BE2C (cell line): ENCODE data around the gene NTRK1.

Experiments
- DNase-seq: peaks from one replicate; pipeline ENCODE4 v3.0.0-alpha.2; 2020
- H3K27me3 ChIP-seq: fragments of 250-450 bp; sonication (Bioruptor Pico); 2 replicates; pipeline ENCODE4 v1.5.1; 2020; ENCODE audit warnings: mild to moderate bottlenecking
- H3K36me3 ChIP-seq: fragments of 250-450 bp; sonication (Bioruptor Pico); 2 replicates; pipeline ENCODE4 v1.5.1; 2020; ENCODE audit warnings: mild to moderate bottlenecking
- H3K4me1 ChIP-seq: fragments of 250-450 bp; sonication (Bioruptor Pico); 2 replicates; pipeline ENCODE4 v1.5.1; 2020
- H3K4me3 ChIP-seq: 2 replicates; pipeline ENCODE4 v1.5.1; 2011; ENCODE audit warnings: low read depth, low read length
- H3K9me3 ChIP-seq: fragments of 250-450 bp; sonication (Bioruptor Pico); 2 replicates; pipeline ENCODE4 v1.5.1; 2020
- CTCF ChIP-seq: IDR thresholded peaks from 2 replicates; pipeline ENCODE4 v1.5.1; 2012; ENCODE audit warnings: mild to moderate bottlenecking, low read depth, low read length

Gene NTRK1

GRCh38 chr1:156903328-156904091 is 42.8 kb downstream of the NTRK1 start:
- no peak for TF ChIP-seq CTCF
- H3K9me3 ChIP-seq = no peaks in the 10 kb centered on the region; the same call in 1 of the 2 replicates
- peaks cover 10% of the 10 kb centered on the region for H3K4me1 ChIP-seq
- no peak for DNase-seq
- H3K4me3 ChIP-seq = no peak overlapping the region
- H3K36me3 ChIP-seq = no peaks in the 10 kb centered on the region
- no peaks in the 10 kb centered on the region for H3K27me3 ChIP-seq

- peaks cover 5% of the 10 kb centered on the region for H3K4me1 ChIP-seq
- no peak for TF ChIP-seq CTCF
- H3K36me3 ChIP-seq = no peaks in the 10 kb centered on the region
- no peaks in the 10 kb centered on the region for H3K27me3 ChIP-seq
- no peak overlapping the region for H3K4me3 ChIP-seq
- no peaks in the 10 kb centered on the region; the same call in 1 of the 2 replicates for H3K9me3 ChIP-seq
- DNase-seq = no peak
Observed at GRCh38 chr1:156904187-156904959, 43.7 kb downstream of the NTRK1 start.

- DNase-seq = no peak
- H3K36me3 ChIP-seq = no peaks in the 10 kb centered on the region
- no peak for TF ChIP-seq CTCF
Observed at GRCh38 chr1:156905176-156905575, 44.5 kb downstream of the NTRK1 start.

GRCh38 chr1:156905651-156906050 is 45.0 kb downstream of the NTRK1 start:
- no peak for TF ChIP-seq CTCF
- no peak overlapping the region for H3K4me3 ChIP-seq
- H3K9me3 ChIP-seq = no peaks in the 10 kb centered on the region; the same call in 1 of the 2 replicates
- H3K27me3 ChIP-seq = no peaks in the 10 kb centered on the region
- H3K36me3 ChIP-seq = no peaks in the 10 kb centered on the region
- DNase-seq = no peak
- H3K4me1 ChIP-seq = peaks cover 4% of the 10 kb centered on the region; the same call in 1 of the 2 replicates

More at GRCh38 chr1:156905176-156905575, 44.5 kb downstream of the NTRK1 start:
- Histone ChIP-seq H3K27me3 (no peaks in the 10 kb centered on the region), H3K4me1 (no peaks in the 10 kb centered on the region), H3K9me3 (no peaks in the 10 kb centered on the region; the same call in 1 of the 2 replicates), H3K4me3 (no peak overlapping the region)

GRCh38 chr1:156906206-156906906 is 45.7 kb downstream of the NTRK1 start:
- no peak overlapping the region for H3K4me3 ChIP-seq
- DNase-seq = no peak
- peaks cover 5% of the 10 kb centered on the region; the same call in 1 of the 2 replicates for H3K4me1 ChIP-seq
- no peaks in the 10 kb centered on the region for H3K27me3 ChIP-seq
- no peaks in the 10 kb centered on the region; the same call in 1 of the 2 replicates for H3K9me3 ChIP-seq
- no peak for TF ChIP-seq CTCF
- no peaks in the 10 kb centered on the region for H3K36me3 ChIP-seq
